ENCODE data around the gene ASTN2.

Gene ASTN2

DNA sequence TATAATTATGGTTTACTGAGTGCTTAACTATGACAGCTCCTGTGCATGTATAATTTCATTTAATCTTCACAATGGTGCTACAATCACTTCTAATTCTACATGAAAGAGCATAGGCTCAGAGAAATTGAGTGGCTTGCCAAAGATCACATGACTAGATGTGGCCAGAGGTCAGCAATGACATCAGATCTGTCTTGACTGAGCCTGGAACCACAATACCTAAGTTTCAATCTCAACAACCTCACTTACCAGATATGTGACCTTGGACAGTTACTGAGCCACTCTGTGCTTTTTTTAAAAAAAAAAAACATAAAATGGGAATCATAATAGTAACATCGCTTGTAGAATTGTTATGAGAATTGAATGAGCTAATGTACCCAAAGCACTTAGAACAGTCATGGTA, 597.1 kb downstream of the ASTN2 start:
- TF ChIP-seq, protein P1, sequence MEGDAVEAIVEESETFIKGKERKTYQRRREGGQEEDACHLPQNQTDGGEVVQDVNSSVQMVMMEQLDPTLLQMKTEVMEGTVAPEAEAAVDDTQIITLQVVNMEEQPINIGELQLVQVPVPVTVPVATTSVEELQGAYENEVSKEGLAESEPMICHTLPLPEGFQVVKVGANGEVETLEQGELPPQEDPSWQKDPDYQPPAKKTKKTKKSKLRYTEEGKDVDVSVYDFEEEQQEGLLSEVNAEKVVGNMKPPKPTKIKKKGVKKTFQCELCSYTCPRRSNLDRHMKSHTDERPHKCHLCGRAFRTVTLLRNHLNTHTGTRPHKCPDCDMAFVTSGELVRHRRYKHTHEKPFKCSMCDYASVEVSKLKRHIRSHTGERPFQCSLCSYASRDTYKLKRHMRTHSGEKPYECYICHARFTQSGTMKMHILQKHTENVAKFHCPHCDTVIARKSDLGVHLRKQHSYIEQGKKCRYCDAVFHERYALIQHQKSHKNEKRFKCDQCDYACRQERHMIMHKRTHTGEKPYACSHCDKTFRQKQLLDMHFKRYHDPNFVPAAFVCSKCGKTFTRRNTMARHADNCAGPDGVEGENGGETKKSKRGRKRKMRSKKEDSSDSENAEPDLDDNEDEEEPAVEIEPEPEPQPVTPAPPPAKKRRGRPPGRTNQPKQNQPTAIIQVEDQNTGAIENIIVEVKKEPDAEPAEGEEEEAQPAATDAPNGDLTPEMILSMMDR (conservative IDR thresholded peaks at IDR 0.05; ENCODE audit: low read length) = no peak
- H3K4me3 ChIP-seq (ENCODE audit: low read length) = no peak overlapping the region
- no peak for DNase-seq (ENCODE audit: low read depth)

DNA sequence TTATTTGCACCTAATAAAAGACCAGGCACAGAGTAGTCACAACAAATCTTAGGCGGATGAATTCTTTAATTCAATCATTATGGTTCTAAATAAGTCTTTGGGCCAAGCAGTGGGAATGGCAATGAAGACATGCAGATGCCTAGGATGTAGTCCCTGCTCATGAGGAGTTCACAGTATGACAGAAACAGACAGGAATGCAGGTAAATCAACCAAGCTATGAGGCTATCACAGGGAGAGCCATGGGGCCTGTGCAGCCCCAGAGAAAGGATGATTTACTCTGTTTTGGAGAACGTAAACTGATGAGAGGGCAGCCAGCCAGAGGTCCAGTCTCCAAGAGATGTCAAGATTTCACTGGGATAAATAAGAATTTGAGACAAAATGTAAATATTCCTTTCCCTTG, 598.4 kb downstream of the ASTN2 start:
- no peak overlapping the region for H3K4me3 ChIP-seq (ENCODE audit: low read length)
- no peak for DNase-seq (ENCODE audit: low read depth)
- TF ChIP-seq, protein P1 (conservative IDR thresholded peaks at IDR 0.05; ENCODE audit: low read length) = no peak

DNA sequence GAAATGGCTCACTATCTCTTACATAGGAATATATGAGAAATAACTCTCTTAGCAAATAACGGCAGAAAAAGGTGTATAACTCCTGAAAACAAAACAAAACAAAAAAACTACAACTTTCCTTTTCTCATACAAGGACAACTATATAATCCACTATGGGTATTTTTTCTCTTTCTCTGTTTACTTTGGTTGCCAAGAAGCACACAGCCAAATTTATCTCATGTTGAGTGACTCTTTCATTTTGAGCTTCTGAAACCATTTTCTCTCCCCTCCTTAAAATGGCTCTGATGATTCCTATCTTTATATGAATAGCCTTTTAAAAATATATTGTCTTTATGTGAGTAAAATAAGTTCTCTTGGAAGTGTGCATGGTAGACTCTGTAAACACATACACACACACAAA, 599.0 kb downstream of the ASTN2 start:
- no peak overlapping the region for H3K4me3 ChIP-seq (ENCODE audit: low read length)
- TF ChIP-seq, protein P1 (conservative IDR thresholded peaks at IDR 0.05; ENCODE audit: low read length) = no peak
- DNase-seq (ENCODE audit: low read depth) = no peak

DNA sequence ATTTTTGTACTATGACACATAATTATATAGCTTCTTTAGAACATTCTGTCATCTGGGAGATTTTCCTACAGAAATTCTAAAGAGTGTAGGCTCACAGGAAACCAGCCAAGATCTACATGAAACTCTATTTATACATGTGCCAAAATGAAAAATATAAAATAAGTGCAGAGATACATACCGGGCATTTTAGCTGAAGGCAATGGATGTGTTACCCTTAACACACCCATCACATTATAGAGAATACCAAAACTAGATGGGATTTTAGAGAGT, 601.9 kb downstream of the ASTN2 start:
- TF ChIP-seq, protein P1 (conservative IDR thresholded peaks at IDR 0.05; ENCODE audit: low read length) = no peak
- no peak for DNase-seq (ENCODE audit: low read depth)
- no peak overlapping the region for H3K4me3 ChIP-seq (ENCODE audit: low read length)

DNA sequence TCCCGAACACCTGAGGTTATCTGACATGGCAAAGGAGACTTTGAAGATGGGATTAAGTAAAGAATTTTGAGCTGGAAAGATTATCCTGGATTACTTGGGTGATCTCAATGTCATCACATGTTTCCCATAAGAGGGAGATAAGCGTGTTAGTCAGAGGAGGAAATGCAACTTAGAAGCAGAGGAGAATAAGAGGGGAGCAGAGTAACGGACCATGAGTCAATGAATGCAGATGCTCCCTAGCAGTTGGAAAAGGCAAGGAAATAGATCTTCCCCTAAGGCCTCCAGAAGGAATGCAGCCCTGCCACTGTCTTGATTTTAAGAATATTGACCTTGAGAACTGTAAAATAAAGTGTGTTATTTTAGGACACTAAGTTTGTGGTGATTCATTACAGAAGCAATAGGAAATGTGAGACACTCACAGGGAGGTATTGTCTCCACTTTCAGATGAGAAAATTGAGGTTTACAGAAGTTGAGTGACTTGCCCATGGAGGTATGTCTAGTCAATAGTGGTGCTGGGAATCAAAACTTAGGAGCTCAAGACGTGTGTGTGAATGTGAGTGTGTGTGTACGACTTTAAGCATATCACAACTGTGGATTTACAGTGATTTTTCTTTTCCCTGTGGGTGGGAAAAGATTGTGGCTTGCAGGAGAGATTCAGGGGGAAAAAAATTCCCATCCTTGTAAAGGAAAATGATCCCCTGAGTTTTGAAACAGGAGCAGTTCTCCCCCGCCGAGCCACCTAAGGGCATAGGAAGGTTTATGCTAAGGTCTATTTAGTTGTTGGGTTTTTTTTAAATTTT, 602.4 kb downstream of the ASTN2 start:
- TF ChIP-seq, protein P1 (conservative IDR thresholded peaks at IDR 0.05; ENCODE audit: low read length) = no peak
- no peak for DNase-seq (ENCODE audit: low read depth)
- H3K4me3 ChIP-seq (ENCODE audit: low read length) = no peak overlapping the region

DNA sequence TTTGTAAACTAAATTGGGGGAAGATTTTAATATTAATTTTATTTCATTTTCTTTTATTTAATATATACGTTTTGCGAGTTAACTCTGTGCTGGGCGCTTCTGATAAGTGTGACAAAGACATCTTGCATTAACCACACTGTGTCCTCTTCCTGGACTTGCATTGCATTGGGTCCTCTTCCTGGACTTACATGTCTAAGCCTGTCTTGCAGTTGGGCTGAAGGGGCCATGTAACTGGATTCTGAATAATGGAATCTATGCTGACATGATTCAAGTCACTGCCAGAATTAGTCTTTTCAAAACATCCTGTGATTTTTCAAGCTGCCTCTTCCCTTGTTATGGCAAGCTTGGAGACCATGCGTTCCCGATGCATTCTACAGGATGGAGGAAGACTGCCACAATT, 605.2 kb downstream of the ASTN2 start:
- no peak overlapping the region for H3K4me3 ChIP-seq (ENCODE audit: low read length)
- TF ChIP-seq, protein P1 (conservative IDR thresholded peaks at IDR 0.05; ENCODE audit: low read length) = no peak
- DNase-seq (ENCODE audit: low read depth) = no peak

DNA sequence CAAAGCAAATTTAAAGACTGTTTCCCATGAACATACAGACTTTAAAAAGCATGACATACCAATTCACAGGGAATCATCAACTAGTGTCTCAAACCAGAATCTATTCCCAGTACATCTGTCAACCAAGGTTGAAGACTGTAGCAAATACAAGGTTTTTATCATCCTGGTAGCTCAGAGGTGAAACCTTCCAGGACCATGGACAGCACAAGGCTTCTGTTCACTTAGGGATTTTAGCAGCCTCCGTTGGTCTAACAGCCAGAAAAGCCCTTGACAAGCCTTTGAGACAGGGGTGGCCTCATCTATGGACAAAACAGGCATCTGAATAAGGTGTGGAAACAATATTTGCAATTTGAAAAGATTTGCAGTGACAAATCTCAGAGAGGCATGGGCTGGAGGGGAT, 608.8 kb downstream of the ASTN2 start:
- no peak overlapping the region for H3K4me3 ChIP-seq (ENCODE audit: low read length)
- TF ChIP-seq, protein P1 (conservative IDR thresholded peaks at IDR 0.05; ENCODE audit: low read length) = no peak
- DNase-seq (ENCODE audit: low read depth) = peak; percentile 7

All from AG10803 (cell line).